SHP77 treated with DMSO at 0.1 percent for 48 hours (cell line): ENCODE results near the gene MMP21.

Source experiments
- DNase-seq: peaks from one replicate; lab custom pipeline; 2025; lab: John Stamatoyannopoulos, UW

Gene MMP21

DNA sequence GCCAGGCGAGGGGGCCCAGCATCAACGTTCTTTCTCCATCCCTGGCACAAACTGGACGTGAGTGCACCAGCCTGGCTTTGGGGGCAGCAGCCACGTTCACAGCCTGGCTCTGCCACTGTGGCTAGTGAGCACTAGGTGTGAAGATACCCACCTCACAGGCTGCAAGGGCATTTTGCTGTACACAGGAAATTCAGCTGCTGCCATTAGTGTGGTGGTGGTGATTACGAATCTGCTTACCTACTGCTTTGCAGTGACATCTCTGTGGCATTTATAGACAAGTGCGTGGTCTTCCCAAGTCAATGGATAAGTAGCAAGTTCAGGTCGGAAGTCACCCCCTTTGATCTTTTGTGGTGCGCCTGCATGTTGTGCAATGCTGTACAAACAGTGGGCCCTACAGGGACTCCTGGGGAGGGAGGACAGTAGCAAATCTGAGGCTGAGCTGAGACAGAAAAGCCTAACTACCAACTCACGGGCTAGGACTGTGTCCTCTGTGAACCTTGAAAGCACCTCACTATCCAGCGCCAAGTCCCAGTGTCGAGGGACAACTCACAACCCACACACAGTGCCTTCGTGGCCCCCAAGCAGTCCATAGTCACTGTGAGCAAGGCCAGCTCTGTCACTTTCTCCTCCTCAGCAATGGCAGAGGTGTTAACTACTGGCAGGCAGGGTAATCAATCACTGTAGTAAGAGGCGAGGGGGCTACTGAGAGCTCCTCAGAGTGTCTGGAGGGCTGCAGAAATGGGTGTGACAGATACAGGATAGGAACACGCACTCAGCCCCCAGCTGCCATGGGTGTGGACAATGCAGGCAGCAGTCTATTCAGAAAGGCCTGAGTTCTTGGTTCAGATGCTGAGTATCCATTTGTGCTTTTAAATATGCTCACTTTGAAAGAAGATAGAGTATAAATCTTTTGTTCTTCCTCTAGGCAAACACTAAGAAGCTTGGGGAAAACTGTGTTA lies 17.0 kb upstream of the MMP21 start:
- no peak for DNase-seq

DNA sequence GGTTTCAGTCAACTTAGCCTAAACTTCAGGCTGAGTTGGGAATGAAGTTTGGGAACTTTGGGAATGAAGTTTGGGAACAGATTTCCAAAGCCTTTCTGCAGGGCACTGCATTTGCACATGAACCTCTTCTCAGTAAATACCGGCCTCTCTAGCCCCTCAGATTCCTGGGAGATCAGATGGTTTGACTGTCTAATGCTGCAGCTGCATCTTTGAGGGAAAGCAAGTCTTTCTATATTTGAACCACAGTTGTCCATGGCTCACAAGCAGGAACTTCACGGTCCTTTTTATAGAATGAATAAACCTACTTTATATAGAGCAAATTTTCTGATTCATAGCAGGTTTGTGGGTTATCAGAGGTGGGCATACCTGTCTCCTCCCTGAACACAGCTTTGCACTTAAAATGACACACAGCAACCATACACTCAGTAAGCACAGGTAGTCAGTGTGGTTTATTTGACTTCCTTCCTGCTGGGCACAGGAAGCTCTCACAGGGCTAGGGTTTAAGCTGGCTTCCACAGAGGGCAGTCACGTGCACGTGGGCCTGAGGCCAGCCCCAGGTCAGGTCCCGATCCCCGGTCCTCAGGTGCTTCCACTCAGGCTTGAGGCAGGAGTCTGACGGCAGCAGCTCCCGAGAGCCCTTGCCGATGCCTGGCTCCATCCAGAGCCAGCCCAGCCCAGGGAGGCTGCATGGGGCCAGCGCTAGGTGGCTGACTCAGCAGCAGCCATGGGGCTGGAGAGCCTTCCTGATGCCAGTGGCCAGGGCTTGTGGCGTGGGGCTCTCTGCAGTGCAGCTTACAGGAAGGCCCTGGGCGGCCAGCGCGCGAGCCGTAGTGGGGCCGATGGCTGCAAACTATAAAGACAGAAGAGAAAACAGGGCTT lies 12.8 kb upstream of the MMP21 start:
- no peak for DNase-seq

DNA sequence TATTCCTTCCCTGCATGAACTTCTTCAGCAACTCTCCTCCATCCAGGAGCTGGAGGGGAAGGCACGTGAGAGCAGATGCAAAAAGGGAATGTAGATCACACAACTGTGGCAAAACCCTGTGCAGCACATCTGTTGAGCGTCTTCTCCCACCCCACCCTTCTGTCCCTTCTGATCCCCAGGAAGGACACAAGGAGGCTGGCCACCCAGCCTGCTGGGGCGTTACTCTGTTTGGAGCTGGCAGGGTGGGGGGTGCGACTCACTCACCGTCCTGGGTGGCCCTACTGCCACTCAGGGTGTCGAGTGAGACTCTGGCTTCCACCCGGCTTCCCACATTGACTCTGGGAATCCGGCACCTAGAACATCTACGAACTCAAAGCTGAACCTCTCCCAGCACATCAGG lies 10.2 kb upstream of the MMP21 start:
- DNase-seq = no peak

DNA sequence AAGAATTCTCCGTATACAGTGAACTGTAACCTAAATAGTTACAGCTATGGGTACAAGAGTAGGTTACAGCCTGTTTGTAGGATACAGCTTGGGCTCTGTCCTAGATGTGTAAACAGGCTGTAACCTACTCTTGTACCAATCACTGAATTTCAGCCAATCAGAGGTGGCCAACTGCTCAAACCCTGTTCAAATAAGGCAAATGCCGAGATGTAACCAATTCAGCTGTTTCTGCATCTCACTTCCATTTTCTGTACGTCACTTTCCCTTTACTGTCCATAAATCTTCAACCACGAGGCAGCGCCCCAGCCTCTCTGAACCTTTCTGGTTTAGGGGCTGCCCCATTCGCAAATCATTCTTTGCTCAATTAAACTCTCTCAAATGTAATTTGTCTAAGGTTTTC lies 8.3 kb upstream of the MMP21 start:
- DNase-seq = no peak

DNA sequence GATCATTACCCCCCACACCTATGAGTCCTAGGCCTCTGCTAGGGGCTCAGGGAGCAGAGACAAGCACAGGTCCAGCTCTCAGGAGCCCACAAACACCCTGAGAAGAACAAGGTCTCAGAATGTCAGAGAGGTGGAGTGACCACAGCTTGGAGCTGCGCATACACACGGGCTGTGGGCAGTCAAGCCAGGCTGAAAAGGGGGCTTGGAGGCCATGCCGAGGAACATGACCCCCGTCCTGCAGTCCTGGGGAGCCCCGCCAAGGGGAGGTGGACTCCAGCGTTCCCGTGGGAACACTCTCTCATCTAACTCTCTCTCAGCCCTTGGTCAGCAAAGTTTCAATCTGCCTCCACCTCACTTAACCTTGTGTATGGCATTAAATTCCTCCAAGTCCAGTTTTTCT lies 7.8 kb upstream of the MMP21 start:
- no peak for DNase-seq

DNA sequence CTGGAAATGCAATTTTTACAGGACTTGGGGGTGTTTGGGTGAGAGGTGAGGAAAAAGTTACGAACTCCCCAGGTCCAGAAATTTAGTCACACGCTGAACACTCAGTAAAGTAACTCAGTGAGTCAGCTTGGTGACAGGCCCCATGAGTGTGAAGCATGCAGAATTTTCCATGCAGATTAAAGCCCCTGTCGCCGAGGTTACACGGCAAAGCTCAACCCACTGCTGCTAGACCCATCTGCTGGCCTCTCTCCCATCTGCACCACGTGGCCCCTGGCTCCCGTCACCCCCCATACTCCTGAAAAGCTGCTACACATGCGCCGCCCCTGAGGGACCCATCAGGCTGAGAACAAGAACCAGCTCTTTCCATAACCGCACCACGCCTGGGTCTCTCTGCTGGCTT lies 7.0 kb upstream of the MMP21 start:
- no peak for DNase-seq

- DNase-seq = no peak
Measured at GRCh38 chr10:125782054-125782453, 6.4 kb upstream of the MMP21 start.

GRCh38 chr10:125781374-125781773 lies 5.8 kb upstream of the MMP21 start:
- DNase-seq = no peak

DNA sequence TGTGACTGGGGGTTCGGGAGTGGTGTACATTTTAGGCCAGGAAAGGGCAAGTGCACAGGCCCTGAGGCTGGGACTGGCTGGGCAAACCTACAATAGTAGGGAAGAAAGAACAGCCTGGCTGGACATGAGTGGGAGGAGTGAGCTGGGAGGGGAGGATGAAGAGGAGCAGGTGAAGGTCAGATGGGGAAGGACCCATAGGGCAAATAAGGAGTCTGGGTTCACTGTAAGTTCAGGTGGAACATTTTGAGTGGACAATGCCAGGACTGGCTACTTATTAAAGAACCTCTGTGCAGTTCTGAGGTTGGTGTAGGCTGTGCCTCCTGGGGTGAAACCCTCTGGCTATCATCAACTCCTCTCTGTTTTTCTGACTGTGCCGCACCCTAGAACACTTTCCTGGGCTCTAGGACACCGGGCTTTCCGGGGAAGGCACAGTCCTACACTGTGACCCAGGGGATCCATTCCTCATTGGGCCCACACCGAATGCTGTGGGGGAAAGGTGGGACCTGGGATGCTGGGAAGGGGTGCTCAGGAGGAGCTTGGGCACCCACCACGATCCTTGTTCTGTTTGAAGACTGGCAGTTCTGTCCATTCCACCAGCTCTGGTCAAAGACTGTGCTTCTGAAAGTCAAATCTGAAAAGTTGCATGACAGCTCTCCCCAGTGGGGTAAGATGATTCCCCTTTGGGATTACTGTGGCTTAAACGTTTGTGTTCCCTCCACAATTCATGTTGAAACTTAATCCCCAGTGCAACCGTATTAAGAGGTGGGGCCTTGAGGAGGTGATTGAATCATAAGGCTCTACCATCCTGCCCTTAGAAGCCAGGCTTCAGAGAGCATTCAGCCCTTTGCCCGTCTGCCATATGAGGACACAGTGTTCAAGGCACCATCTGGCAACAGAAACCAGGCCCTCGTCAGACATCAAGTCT lies 4.0 kb upstream of the MMP21 start:
- DNase-seq = no peak

DNA sequence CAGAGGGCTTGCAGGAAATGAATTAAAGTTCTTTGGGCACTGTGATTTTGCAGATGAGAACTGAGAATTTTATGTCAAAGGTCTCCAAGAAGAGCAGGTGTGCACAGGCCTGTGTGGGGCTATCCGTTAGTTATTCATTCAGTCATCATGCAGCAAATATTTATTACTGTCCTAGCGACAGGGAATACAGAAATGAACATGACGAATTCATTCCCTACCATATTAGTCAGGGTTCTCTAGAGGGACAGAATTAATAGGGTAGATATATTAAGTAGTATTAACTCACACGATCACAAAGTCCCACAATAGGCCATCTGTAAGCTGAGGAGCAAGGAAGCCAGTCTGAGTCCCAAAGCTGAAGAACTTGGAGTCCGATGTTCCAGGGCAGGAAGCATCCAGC lies 2.9 kb upstream of the MMP21 start:
- DNase-seq = no peak

DNA sequence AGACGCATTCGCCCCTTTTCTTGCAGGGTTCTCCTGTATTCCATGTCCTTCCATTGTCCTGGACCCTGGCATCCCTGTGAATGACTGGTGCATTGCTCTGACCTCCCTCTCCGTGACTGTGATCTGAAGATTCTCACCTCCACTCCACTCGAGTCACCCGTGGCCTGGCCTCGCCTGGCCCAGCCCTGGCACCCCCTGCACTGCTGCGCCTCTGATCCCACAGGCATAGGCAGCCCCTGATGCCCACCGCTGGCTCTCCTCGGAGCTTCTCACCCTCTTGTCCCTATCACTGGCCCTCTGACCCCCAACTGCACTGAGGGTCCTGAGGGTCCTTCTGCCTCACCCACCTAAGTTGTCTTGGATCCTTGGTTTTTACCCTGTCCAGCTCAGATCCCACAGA lies 2.2 kb upstream of the MMP21 start:
- DNase-seq = no peak

GRCh38 chr10:125774581-125775191 lies 935 bp downstream of the MMP21 start:
- DNase-seq = no peak

DNA sequence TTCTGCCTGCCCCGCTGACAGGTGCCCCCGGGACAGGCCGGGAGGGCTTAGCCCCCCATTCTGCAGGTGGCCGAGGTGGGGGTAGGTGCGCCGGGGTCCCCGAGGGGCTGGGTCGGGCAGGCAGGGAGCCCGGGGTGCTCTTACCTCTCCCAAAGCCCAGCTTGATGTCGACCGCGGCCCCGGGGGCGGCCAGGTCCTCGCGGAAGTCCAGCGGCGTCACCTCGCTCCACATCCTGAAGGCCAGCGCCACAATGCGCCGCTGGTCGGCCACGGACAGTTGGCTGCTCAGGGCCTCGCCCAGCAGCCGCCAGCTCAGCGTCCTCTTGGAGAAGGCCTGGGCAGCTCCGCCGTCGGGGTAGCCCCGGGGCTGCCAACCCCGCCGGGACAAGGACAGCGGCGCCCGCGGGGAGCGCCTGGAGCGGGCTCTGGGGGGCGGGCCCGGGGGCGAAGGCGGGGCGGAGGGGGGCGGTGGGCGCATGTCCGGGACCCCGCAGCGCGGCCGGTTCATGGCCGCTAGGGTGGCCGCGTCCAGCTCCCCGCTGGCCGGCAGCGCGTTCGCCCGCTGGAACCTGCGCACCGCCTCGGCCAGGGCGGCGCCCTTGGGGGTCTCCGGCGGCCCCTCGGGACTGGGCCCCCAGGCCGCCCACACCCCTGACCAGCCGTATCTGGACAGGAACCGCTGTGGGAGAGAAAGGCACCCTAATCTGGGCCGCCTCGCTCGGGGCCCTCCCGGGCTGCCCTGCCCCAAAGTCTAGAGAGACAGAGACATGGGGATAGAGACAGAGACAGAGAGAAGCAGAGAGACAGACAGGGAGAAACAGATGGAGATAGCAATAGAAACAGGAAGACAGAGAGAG lies 1.7 kb downstream of the MMP21 start:
- no peak for DNase-seq

GRCh38 chr10:125772864-125773180 lies 2.8 kb downstream of the MMP21 start:
- DNase-seq = no peak

DNA sequence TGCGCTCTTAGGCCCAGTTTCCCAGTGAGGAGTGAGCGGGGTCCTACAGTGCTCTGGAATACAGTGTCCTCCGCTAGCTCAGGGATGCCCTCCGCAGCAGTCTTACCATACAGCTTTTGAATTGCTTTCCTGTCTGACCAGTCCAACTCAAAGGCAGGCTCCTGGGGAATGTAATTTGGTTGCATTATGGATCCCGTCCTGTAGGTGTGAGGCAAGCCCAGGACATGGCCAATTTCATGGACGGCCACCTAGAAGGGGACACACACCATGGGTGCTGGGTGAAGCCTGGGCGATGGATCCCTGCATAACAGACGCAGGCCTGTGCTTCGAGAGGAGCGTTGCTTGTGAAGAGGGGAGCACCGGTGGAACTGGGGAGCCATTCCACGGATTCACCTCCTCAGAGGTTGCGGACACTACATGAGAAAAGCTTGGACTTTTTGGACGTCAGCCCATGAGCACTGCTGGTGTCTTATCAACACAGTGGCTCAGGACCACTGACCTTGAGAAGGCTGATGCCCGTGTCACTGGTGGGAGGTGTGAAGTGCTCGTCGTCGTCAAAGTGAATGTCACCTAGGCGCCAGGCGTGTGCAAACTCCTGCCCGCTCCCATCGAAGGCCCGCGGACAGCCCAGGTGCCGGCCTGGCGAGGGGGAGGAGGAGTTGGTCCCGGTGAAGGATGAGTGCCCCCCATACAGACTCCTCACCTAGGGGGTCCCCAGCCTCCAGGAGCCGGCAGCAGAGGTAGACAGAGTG lies 3.3 kb downstream of the MMP21 start:
- no peak for DNase-seq

GRCh38 chr10:125770844-125771243 lies 4.8 kb downstream of the MMP21 start:
- DNase-seq = no peak

DNA sequence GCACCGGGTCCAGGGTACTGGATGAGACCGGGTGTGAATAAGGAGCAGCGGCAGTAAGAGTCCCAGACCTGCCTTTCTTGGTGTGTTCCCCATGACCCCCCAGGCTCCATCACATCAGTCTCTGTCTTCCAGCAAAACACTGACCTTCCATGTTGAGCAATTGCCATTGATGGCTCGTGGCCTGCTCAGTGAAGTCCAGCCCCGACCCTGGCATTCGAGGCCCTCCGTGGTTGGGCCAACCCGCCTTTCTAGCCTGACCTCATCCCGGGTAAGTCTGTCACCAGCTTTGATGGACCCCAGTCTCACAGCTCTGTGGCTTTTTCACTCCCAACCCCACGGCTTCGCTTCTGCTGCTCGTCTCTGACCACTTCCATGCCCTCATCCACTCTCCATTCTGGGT lies 6.4 kb downstream of the MMP21 start:
- DNase-seq = no peak

- DNase-seq = no peak
Measured at GRCh38 chr10:125768219-125768855, 7.3 kb downstream of the MMP21 start.

- no peak for DNase-seq
Measured at GRCh38 chr10:125766511-125766910, 9.1 kb downstream of the MMP21 start.
